ENCODE data around the gene TRIM46. TPM values are rescaled to one million over a fixed set of nuclear protein-coding genes. Genes with fewer than 3 reads are reported as not detected.

TRIM46 gene
- total and polyA plus RNA-seq, 2 of the 13 experiments (the other 11 are each of a cell fraction or from before 2014, with no cell fraction given), result 0.04 to 0.09 TPM

- no peak; the same call in 1 of the 2 replicates for TF ChIP-seq ZHX1 (CRISPR knock-in tag; IDR thresholded peaks at IDR 0.05; ENCODE audit: low read depth)
- no peak for TF ChIP-seq ZNF816 (CRISPR knock-in tag; IDR thresholded peaks at IDR 0.05; ENCODE audit: borderline replicate concordance)
- TF ChIP-seq ZNF740 (CRISPR knock-in tag; IDR thresholded peaks at IDR 0.05), result 0 out of 2 replicates have a peak, but pooled peaks have one; percentile 28
- no peak for TF ChIP-seq KAT2B (IDR thresholded peaks at IDR 0.05; ENCODE audit: borderline replicate concordance, low read depth, low read length)
- TF ChIP-seq IKZF5 (CRISPR knock-in tag; IDR thresholded peaks at IDR 0.05), result peak; percentile 84
- TF ChIP-seq KLF13 (CRISPR knock-in tag; IDR thresholded peaks at IDR 0.05), result no peak
- no peak for TF ChIP-seq ZSCAN29 (CRISPR knock-in tag; conservative IDR thresholded peaks at IDR 0.05)
- TF ChIP-seq ZNF460 (CRISPR knock-in tag; IDR thresholded peaks at IDR 0.05; ENCODE audit: borderline replicate concordance), result no peak
- no peak for TF ChIP-seq ZNF564 (CRISPR knock-in tag; IDR thresholded peaks at IDR 0.05)
- TF ChIP-seq HIVEP1 (CRISPR knock-in tag; IDR thresholded peaks at IDR 0.05), result peak; percentile 52; the same call in 1 of the 2 replicates
- TF ChIP-seq SP140L (CRISPR knock-in tag; IDR thresholded peaks at IDR 0.05; ENCODE audit: borderline replicate concordance), result no peak
- no peak for TF ChIP-seq KDM1A (CRISPR knock-in tag; IDR thresholded peaks at IDR 0.05)
- no peak for TF ChIP-seq ZNF513 (CRISPR knock-in tag; conservative IDR thresholded peaks at IDR 0.05)
- TF ChIP-seq ATF2 (CRISPR knock-in tag; IDR thresholded peaks at IDR 0.05), result peak; percentile 81; the same call in 1 of the 2 replicates
- peak; percentile 67 for TF ChIP-seq HNRNPK (IDR thresholded peaks at IDR 0.05; ENCODE audit: low read depth, low read length, poor library complexity, severe bottlenecking)
- TF ChIP-seq HMG20A (CRISPR knock-in tag; IDR thresholded peaks at IDR 0.05; ENCODE audit: borderline replicate concordance), result no peak
- TF ChIP-seq ZNF687 (CRISPR knock-in tag; IDR thresholded peaks at IDR 0.05), result peak; percentile 93
Measured at GRCh38 chr1:155172732-155173477, 744 bp upstream of the TRIM46 start, which contains the start of gene KRTCAP2 (continued).
